KMS-11 (cell line): ENCODE results near the gene U2AF2.
A peak's percentile ranks its signal among the peaks of the same experiment; 100 is the strongest.

Experiments
- H2AFZ ChIP-seq: fragments of 200-600 bp; sonication (generic); 2 replicates; pipeline ENCODE4 v1.6.1; 2016; ENCODE audit warnings: antibody characterized with exemption, mixed run types, low read depth
- H3K27ac ChIP-seq: fragments of 200-600 bp; sonication (generic); 2 replicates; pipeline ENCODE4 v1.6.1; 2016; ENCODE audit warnings: mild to moderate bottlenecking, mixed run types
- H3K27me3 ChIP-seq: fragments of 200-600 bp; sonication (generic); 2 replicates; pipeline ENCODE4 v1.6.1; 2017; ENCODE audit warnings: mild to moderate bottlenecking, low read depth, mixed run types, moderate library complexity; ENCODE audit not compliant: insufficient read depth
- H3K36me3 ChIP-seq: fragments of 200-600 bp; sonication (generic); 2 replicates; pipeline ENCODE4 v1.6.1; 2017; ENCODE audit warnings: mild to moderate bottlenecking, mixed run types; ENCODE audit not compliant: insufficient read depth
- H3K4me1 ChIP-seq: fragments of 200-600 bp; sonication (generic); 2 replicates; pipeline ENCODE4 v1.6.1; 2016; ENCODE audit warnings: mild to moderate bottlenecking, low read depth, mixed run types; ENCODE audit not compliant: poor library complexity, severe bottlenecking
- H3K4me2 ChIP-seq: fragments of 200-600 bp; sonication (generic); 2 replicates; pipeline ENCODE4 v1.7.0; 2016; ENCODE audit warnings: mild to moderate bottlenecking, mixed run types
- H3K4me3 ChIP-seq: fragments of 200-600 bp; sonication (generic); IDR thresholded peaks from 2 replicates; pipeline ENCODE4 v1.6.1; 2017; ENCODE audit warnings: low read depth, low read length, mixed read lengths; ENCODE audit not compliant: insufficient read depth
- H3K79me2 ChIP-seq: fragments of 200-600 bp; sonication (generic); 2 replicates; pipeline ENCODE4 v1.6.1; 2016; ENCODE audit warnings: low read depth, mixed run types; ENCODE audit not compliant: insufficient read depth
- H3K9ac ChIP-seq: fragments of 200-600 bp; sonication (generic); 2 replicates; pipeline ENCODE4 v1.6.1; 2016; ENCODE audit warnings: mild to moderate bottlenecking, mixed run types
- H4K20me1 ChIP-seq: fragments of 200-600 bp; sonication (generic); 2 replicates; pipeline ENCODE4 v1.6.1; 2016; ENCODE audit warnings: mild to moderate bottlenecking, mixed run types; ENCODE audit not compliant: insufficient read depth
- TF ChIP-seq, protein P1 (sequence below): fragments of 200-600 bp; sonication (generic); conservative IDR thresholded peaks from 2 replicates; pipeline ENCODE4 v1.6.1; 2017; ENCODE audit warnings: low read depth, mild to moderate bottlenecking, antibody characterized with exemption, low read length, moderate library complexity, mixed read lengths

Gene U2AF2

DNA sequence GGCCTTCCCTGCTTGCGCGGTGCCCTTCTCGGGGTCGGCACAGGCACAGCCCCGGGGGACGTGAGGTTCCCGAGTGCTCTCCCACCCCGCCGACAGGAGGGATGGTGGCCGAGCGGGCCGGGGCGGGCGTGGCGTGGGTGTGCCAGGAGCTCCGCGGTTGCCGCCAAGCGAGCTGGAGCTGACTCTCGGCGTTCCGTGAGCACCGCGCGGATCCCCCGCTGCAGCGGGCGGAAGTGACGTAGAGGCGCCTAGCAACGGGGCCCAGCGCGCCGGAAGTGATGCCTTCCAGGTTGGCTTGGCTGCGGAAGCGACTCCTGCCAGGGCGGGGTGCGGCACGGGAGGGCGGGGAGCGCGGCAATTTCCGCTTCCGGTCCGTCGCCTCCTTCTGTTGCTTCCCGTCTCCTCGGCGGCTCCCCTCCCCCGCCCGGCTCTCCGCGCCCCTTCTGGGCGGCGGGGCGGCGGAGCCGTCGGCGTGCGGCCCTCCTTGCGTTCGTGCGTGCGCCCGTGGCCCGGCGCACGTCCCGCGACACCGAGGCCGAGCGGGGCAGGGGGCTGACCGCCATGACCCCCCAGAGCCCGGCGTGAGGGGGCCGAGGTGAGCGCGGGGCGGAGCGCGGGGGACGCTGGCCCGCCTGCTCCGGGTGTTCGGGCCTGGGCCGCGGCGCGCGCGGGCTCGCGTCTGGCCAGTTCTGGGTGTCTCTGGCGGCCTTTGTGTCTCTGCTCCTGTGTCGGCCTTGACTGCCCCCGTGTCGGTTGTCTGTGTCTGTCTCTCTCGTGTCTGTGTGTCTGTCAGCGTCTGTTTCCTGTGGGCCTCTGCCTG, 20.2 kb downstream of the U2AF2 start, which contains the start of gene EPN1:
Gene EPN1 (plus strand): TSS at position 386 of the 820 bp plus-strand sequence. CDS start 3,402 bp downstream, outside the sequence.
- TF ChIP-seq, protein P1, sequence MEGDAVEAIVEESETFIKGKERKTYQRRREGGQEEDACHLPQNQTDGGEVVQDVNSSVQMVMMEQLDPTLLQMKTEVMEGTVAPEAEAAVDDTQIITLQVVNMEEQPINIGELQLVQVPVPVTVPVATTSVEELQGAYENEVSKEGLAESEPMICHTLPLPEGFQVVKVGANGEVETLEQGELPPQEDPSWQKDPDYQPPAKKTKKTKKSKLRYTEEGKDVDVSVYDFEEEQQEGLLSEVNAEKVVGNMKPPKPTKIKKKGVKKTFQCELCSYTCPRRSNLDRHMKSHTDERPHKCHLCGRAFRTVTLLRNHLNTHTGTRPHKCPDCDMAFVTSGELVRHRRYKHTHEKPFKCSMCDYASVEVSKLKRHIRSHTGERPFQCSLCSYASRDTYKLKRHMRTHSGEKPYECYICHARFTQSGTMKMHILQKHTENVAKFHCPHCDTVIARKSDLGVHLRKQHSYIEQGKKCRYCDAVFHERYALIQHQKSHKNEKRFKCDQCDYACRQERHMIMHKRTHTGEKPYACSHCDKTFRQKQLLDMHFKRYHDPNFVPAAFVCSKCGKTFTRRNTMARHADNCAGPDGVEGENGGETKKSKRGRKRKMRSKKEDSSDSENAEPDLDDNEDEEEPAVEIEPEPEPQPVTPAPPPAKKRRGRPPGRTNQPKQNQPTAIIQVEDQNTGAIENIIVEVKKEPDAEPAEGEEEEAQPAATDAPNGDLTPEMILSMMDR, result no peak
- peaks cover 28% of the 10 kb centered on the region for H3K4me1 ChIP-seq
- H3K27ac ChIP-seq, result peak within 1 kb of the TSS; percentile 77
- no peaks in the 10 kb centered on the region for H3K27me3 ChIP-seq
- H3K79me2 ChIP-seq, result peaks cover 76% of the 10 kb centered on the region
- H3K4me2 ChIP-seq, result peak within 1 kb of the TSS; percentile 94
- peak within 1 kb of the TSS; percentile 93 for H3K9ac ChIP-seq
- no peaks in the 10 kb centered on the region for H4K20me1 ChIP-seq
- H3K4me3 ChIP-seq, result no peak within 1 kb of the TSS
- H3K36me3 ChIP-seq, result no peaks in the 10 kb centered on the region; the same call in 1 of the 2 replicates
- H2AFZ ChIP-seq, result peak within 1 kb of the TSS; percentile 60

DNA sequence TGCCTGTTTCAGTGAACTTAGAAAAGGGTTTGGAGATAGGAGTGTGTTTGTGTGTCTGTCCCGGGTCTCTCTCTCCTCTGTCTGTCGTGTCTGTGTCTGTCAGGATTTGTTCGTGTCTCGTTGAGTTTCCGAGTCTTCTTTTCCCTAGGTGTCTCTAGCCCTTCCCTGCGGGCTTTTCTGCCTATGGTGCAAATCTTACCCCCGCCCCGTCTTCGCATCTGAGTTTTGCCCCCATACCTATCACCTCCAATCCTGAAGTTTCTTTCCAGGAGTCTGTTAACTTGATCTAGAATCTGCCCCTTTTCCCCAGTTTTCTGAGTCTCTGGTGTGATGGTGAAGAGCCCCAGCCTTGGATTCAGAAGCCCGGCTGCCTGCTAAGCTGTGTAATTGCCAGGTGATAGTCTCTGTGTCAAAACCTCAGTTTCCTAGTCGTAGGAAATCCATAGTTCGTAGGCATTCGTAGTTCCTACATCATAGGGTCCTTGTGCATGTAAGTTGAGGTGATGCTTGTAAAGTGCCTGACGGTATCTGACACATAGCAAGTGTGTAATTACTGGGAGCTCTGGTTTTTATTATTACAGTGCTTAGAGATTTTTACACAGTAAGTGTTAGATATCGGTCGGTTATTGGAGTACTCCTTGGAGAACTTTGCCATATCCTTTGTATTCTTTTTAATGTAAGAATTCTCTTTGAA, 21.0 kb downstream of the U2AF2 start:
- Histone ChIP-seq H3K27me3 (no peaks in the 10 kb centered on the region), H3K4me3 (no peak overlapping the region), H2AFZ (peak overlapping the region; percentile 60), H3K27ac (peak overlapping the region; percentile 77), H4K20me1 (0 out of 2 replicates have a peak, but pooled peaks cover 7% of the 10 kb centered on the region), H3K9ac (peak overlapping the region; percentile 93), H3K4me2 (peak overlapping the region; percentile 74), H3K4me1 (peaks cover 28% of the 10 kb centered on the region), H3K36me3 (no peaks in the 10 kb centered on the region; the same call in 1 of the 2 replicates), H3K79me2 (peaks cover 80% of the 10 kb centered on the region)
- TF ChIP-seq, protein P1, result no peak

DNA sequence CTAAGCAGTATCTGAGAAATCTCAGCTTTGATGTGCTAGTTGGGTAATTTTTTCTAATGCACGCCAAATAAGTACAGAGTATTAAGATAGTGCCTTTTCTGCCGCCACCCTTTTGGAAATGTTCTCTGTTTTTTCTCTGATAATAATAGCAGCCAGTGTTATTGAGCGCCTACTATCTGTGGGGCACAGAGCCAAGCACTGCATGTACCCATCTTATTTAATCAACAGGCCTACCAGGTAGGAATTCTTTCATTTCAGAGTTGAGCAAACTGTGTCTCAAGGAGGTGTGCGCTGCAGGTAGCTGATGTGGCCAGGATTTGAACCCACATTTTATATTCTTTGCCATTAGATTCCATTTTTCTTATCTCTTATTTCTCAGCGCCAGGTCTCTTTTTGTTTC, 21.5 kb downstream of the U2AF2 start:
- TF ChIP-seq, protein P1, result no peak
- Histone ChIP-seq H3K9ac (peak overlapping the region; percentile 93), H3K4me2 (peak overlapping the region; percentile 74), H3K4me3 (no peak overlapping the region), H3K4me1 (peaks cover 28% of the 10 kb centered on the region), H3K27me3 (no peaks in the 10 kb centered on the region), H4K20me1 (0 out of 2 replicates have a peak, but pooled peaks cover 11% of the 10 kb centered on the region), H2AFZ (no peak overlapping the region), H3K79me2 (peaks cover 83% of the 10 kb centered on the region), H3K36me3 (no peaks in the 10 kb centered on the region; the same call in 1 of the 2 replicates), H3K27ac (peak overlapping the region; percentile 77)

DNA sequence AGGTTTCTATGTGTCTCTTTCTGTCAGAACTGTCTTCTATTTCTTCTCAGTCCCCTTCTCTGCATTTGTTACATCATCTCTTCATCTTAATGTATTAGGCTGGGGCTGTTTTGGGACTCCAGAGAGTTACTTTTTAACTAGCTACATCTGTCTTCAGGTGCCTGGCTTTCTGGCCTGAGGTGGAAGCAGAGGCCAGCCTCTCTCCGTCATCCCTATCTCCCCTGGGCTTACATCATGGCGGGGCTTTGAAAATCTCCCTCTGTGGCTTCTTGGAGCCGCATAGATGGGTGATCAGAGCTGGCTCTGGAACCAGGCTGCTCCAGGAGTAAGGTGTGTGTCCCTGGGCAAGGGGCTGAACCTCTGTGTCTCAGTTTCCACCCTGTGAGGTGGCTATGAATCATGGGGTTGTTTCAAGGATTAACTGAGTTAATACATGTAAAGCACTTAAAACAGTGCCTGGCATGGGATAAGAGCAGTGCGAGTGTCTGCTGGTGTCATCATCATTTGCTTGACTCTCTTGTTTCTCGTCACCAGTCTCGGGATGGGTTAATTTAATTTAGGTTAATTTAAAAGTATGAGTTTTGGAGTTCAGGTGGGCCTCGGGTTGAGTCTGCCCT, 22.2 kb downstream of the U2AF2 start:
- peaks cover 83% of the 10 kb centered on the region for H3K79me2 ChIP-seq
- H3K36me3 ChIP-seq, result no peaks in the 10 kb centered on the region; the same call in 1 of the 2 replicates
- H3K27ac ChIP-seq, result no peak overlapping the region
- TF ChIP-seq, protein P1, result no peak
- H3K4me2 ChIP-seq, result peak overlapping the region; percentile 74
- no peaks in the 10 kb centered on the region for H3K27me3 ChIP-seq
- no peak overlapping the region for H3K4me3 ChIP-seq
- H3K9ac ChIP-seq, result no peak overlapping the region
- H3K4me1 ChIP-seq, result peaks cover 28% of the 10 kb centered on the region
- H4K20me1 ChIP-seq, result 0 out of 2 replicates have a peak, but pooled peaks cover 11% of the 10 kb centered on the region
- no peak overlapping the region for H2AFZ ChIP-seq
